Measurements from ENCODE around the gene EPHB1. TPM values are rescaled to one million over a fixed set of nuclear protein-coding genes. Genes with fewer than 3 reads are reported as not detected.

The EPHB1 gene
- total RNA-seq, 1 donor from 2014 or later: 1.6 TPM

DNA sequence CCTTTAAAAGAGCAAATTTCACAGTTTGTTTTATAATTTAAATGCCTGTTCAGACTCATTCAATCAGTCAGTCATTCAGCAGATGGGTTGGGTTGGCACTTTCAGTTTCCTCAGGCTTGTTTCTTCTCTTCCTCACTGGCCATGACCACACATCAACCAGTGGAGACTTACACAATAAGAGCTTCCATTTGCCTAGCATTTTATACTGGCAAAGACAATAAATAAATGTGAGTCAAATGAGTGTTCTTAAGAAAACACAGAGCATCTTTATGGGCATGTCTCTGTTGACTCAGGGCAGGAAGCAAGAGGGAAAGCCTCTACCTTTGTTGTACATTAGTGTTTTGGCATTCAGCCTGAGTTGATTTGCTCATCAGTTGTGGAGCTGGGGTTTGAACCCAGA is 122.6 kb downstream of the EPHB1 start:
- TF ChIP-seq, protein P1, sequence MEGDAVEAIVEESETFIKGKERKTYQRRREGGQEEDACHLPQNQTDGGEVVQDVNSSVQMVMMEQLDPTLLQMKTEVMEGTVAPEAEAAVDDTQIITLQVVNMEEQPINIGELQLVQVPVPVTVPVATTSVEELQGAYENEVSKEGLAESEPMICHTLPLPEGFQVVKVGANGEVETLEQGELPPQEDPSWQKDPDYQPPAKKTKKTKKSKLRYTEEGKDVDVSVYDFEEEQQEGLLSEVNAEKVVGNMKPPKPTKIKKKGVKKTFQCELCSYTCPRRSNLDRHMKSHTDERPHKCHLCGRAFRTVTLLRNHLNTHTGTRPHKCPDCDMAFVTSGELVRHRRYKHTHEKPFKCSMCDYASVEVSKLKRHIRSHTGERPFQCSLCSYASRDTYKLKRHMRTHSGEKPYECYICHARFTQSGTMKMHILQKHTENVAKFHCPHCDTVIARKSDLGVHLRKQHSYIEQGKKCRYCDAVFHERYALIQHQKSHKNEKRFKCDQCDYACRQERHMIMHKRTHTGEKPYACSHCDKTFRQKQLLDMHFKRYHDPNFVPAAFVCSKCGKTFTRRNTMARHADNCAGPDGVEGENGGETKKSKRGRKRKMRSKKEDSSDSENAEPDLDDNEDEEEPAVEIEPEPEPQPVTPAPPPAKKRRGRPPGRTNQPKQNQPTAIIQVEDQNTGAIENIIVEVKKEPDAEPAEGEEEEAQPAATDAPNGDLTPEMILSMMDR (IDR thresholded peaks at IDR 0.05): no peak
- intact Hi-C loops (cut with DNase I): no loop called here
- Histone ChIP-seq H3K36me3 (no peaks in the 10 kb centered on the region), H3K27ac (no peak overlapping the region), H3K4me3 (no peak overlapping the region), H3K27me3 (no peaks in the 10 kb centered on the region), H3K4me1 (no peaks in the 10 kb centered on the region), H3K9me3 (no peaks in the 10 kb centered on the region)
- no peak for ATAC-seq
- no peak for DNase-seq

DNA sequence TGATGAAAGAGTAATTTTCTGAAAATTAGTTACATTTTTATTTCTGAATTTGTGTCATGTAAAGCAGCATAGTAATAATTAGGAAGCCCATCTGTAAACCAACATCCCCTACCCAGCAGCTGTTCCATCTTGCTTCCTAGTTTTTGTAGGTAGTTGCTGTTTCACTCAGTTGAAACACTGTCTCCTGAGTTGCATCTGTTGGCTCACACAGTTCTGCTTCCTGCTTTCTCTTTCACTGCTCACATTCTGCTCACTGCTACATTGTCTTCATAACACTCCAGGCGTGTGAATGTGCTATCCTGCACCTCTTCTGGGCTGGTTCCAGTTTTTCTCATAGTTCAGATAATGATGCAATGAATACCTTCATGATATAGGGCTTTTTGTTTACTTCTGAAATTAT is 123.4 kb downstream of the EPHB1 start:
- DNase-seq: no peak
- TF ChIP-seq, protein P1 (IDR thresholded peaks at IDR 0.05): no peak
- no peak for ATAC-seq
- Histone ChIP-seq H3K9me3 (no peaks in the 10 kb centered on the region), H3K27me3 (no peaks in the 10 kb centered on the region), H3K27ac (no peak overlapping the region), H3K36me3 (no peaks in the 10 kb centered on the region), H3K4me1 (no peaks in the 10 kb centered on the region), H3K4me3 (no peak overlapping the region)
- intact Hi-C loops (cut with DNase I): no loop called here

DNA sequence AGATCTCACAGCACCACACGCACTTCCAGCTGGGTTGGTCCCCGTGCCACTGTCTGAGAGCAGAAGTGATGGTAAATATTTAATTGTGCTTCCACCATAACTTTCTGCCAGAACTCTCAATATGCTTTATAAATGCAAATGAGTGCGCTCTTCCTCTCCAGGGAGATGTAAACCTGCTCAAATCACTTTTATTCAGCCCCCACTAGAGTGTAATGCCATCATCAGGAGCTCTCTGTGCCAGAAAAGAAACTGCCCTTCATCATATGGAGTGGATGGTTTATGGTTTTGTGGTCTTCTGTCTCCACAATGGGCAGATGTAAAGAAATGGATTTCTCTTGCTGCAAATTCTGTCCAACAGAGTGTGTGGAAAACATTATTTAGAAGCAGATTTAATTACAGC is 127.0 kb downstream of the EPHB1 start:
- ATAC-seq (no peak), DNase-seq (no peak)
- H3K4me1 ChIP-seq: no peaks in the 10 kb centered on the region
- TF ChIP-seq, protein P1 (IDR thresholded peaks at IDR 0.05): no peak
- H3K27me3 ChIP-seq: no peaks in the 10 kb centered on the region
- intact Hi-C loops (cut with DNase I): no loop called here
- no peak overlapping the region for H3K27ac ChIP-seq
- H3K9me3 ChIP-seq: peaks cover 5% of the 10 kb centered on the region
- H3K4me3 ChIP-seq: no peak overlapping the region
- no peaks in the 10 kb centered on the region for H3K36me3 ChIP-seq

DNA sequence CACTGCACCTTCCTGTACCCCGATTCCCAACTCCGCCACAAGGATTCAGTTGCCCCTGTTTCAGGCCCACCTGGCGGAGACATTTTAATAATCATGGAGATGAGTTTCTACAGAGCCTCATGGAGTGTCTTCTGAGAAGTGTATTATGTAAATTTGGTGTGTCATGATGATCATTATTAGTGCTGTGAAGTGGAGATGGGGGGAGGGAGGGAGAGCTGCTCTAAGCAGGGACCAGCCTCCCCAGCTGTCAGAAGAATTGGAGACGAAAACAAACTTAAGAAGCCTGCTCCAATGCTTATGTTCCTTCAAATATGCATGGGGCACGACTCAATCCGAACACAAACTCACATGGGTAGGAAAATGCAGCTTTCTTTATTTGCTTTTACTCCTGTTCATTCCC is 127.8 kb downstream of the EPHB1 start:
- Histone ChIP-seq H3K4me1 (no peaks in the 10 kb centered on the region), H3K27me3 (no peaks in the 10 kb centered on the region), H3K4me3 (no peak overlapping the region), H3K36me3 (no peaks in the 10 kb centered on the region), H3K27ac (no peak overlapping the region), H3K9me3 (peaks cover 5% of the 10 kb centered on the region)
- ATAC-seq: no peak
- DNase-seq: no peak
- TF ChIP-seq, protein P1 (IDR thresholded peaks at IDR 0.05): no peak
- intact Hi-C loops (cut with DNase I): no loop called here

DNA sequence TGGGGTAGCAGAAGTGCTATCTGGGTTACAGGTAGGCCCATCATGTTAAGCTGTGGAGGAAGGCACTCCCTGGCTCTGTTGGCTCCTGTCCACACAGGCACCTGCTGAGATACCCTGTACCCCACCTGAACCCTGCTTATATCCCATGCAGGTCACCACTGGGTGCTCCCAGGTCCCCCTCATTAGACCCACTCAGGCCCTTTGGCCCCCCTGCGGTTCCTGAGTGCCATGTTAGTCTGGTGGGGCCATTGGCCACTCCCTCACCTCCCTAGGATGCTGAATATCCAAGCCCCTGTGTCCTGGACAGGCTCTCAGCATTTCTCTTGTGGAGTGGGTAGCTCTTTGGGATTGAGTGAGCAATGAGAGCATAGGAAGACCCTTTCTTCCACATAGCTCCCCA is 128.2 kb downstream of the EPHB1 start:
- DNase-seq (no peak), ATAC-seq (no peak)
- H3K27ac ChIP-seq: no peak overlapping the region
- intact Hi-C loops (cut with DNase I): no loop called here
- no peaks in the 10 kb centered on the region for H3K36me3 ChIP-seq
- TF ChIP-seq, protein P1 (IDR thresholded peaks at IDR 0.05): no peak
- H3K4me3 ChIP-seq: no peak overlapping the region
- H3K4me1 ChIP-seq: no peaks in the 10 kb centered on the region
- no peaks in the 10 kb centered on the region for H3K27me3 ChIP-seq
- H3K9me3 ChIP-seq: peaks cover 5% of the 10 kb centered on the region

DNA sequence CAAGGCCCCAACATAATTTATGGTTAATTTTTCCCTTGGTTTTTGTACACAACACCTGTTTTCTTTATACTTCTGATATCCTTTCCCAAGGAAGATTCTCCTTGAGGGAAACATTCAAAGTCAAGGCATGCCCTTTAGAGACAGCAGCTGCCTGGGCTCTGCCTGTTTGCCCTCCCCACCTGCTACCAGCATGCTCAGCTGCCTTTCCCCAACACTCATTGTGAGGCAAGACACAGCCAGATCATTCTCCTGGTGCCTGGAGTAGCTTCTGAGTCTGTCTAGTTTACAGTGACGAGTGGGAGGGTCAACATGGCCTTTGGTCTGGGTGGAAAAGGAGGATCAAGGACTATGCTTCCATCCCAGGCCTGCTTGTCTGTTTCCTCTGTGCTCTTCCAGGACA is 132.5 kb downstream of the EPHB1 start:
- Histone ChIP-seq H3K4me1 (no peaks in the 10 kb centered on the region), H3K27ac (no peak overlapping the region), H3K36me3 (no peaks in the 10 kb centered on the region), H3K9me3 (peaks cover 5% of the 10 kb centered on the region), H3K4me3 (no peak overlapping the region), H3K27me3 (no peaks in the 10 kb centered on the region)
- intact Hi-C loops (cut with DNase I): no loop called here
- TF ChIP-seq, protein P1 (IDR thresholded peaks at IDR 0.05): no peak
- ATAC-seq (no peak), DNase-seq (no peak)

All from upper lobe of right lung (tissue), 1 donor.